GM12872 (cell line): Measurements from ENCODE around the gene KCNT2.

Experiments used
- CTCF ChIP-seq: IDR thresholded peaks from 3 replicates; pipeline ENCODE4 v1.5.1; 2011; ENCODE audit warnings: low read depth, mild to moderate bottlenecking, low read length, moderate library complexity; ENCODE audit not compliant: insufficient read depth

The KCNT2 gene

DNA sequence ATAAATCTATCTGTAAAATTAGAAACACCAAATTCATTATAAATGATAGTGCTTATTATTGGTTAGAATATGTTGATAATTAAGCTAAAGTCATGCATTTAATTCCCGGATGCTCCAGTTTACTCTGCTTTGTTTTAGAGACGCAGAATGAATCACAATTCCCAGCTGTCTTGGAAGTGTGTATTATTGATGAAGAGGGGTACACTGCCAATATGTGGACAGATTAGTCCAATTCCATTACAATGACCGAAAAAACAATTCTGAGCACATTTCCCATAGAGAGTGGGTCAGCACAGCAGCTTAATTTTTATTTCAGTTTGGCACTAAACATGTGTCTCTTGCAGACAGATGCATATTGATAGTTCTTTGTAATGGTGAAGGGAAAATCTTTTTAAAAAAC is 146.7 kb downstream of the KCNT2 start:
- TF ChIP-seq CTCF, result no peak

DNA sequence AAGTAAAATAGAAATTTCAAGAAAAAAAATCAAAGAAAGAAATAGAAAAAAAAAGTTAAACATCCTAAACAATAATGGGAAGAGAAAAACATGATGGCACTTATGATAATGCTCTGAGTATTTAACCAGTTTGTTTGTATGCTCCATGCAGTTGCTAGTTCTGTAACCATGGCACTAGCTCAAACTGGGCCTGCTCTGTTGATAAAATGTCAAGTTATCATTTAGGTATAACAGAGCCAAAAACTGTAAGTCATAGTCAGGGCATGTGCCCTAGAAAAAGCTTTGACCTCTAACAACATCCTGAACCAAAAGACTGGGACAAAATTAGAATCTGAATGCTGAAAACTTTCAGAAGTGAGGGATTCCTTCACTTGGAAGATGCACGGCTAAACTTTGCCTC is 148.9 kb downstream of the KCNT2 start:
- TF ChIP-seq CTCF, result no peak

DNA sequence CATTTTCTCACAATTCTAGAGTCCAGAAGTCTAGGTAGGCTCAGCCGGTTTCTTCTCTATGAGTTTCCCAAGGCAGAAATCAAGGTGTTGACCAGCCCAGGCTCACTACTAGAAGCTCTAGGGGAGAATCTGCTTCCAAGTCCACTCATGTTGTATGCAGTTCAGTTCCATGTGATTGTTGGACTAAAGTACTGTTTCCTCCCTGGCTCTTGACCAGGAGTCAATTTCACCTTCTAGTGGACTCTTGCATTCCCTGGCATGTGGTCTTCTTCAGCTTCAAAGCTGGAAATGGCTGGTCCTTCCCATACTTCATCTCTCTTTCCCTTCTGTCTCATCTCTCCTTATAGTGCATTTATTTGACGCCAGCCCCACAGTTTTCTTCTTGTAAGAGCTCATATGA is 153.4 kb downstream of the KCNT2 start:
- no peak for TF ChIP-seq CTCF

GRCh38 chr1:196451103-196451502 is 157.1 kb downstream of the KCNT2 start:
- TF ChIP-seq CTCF, result no peak

GRCh38 chr1:196450143-196451095 is 157.8 kb downstream of the KCNT2 start:
- TF ChIP-seq CTCF, result no peak

- TF ChIP-seq CTCF, result no peak
Measured at GRCh38 chr1:196449460-196449859, 158.8 kb downstream of the KCNT2 start.

- TF ChIP-seq CTCF, result no peak
Measured at GRCh38 chr1:196445775-196446174, 162.5 kb downstream of the KCNT2 start.
